IMR-90 (cell line): ENCODE data around the gene NPW.

Experiments
- CEBPB ChIP-seq: IDR thresholded peaks from 2 replicates; pipeline ENCODE4 v1.6.1; 2012; ENCODE audit warnings: low read depth, low read length, improper control_type of control experiment
- POLR2A ChIP-seq: IDR thresholded peaks from 2 replicates; pipeline ENCODE4 v1.6.1; 2012; ENCODE audit warnings: mild to moderate bottlenecking, low read depth, low read length
- RCOR1 ChIP-seq: IDR thresholded peaks from 2 replicates; pipeline ENCODE4 v1.6.1; 2012; ENCODE audit warnings: mild to moderate bottlenecking, low read length, improper control_type of control experiment; ENCODE audit not compliant: insufficient replicate concordance
- TF ChIP-seq, protein P1 (sequence below): conservative IDR thresholded peaks from 2 replicates; pipeline ENCODE4 v1.5.1; 2012; ENCODE audit warnings: mild to moderate bottlenecking, low read depth, low read length, improper control_type of control experiment

DNA sequence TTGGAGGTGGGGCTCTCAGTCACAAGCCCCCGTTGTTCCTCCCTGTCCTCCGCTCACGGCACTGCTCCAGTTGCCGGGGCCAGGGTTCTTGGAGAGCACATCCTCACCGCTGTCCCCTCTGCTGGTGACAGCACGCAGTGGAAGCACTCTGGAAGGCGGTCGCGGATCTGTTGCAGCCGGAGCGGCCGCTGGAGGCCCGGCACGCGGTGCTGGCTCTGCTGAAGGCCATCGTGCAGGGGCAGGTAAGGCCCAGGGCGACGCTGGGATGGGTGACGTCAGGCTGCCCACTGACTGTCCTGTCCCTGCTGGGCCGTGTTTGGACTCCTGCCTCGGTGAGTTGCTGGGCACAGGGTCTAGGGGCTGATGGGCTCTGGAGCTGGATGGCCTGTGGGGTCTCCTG lies 33.6 kb downstream of the NPW start:
- TF ChIP-seq POLR2A (no peak), RCOR1 (no peak), CEBPB (no peak)
- TF ChIP-seq, protein P1, sequence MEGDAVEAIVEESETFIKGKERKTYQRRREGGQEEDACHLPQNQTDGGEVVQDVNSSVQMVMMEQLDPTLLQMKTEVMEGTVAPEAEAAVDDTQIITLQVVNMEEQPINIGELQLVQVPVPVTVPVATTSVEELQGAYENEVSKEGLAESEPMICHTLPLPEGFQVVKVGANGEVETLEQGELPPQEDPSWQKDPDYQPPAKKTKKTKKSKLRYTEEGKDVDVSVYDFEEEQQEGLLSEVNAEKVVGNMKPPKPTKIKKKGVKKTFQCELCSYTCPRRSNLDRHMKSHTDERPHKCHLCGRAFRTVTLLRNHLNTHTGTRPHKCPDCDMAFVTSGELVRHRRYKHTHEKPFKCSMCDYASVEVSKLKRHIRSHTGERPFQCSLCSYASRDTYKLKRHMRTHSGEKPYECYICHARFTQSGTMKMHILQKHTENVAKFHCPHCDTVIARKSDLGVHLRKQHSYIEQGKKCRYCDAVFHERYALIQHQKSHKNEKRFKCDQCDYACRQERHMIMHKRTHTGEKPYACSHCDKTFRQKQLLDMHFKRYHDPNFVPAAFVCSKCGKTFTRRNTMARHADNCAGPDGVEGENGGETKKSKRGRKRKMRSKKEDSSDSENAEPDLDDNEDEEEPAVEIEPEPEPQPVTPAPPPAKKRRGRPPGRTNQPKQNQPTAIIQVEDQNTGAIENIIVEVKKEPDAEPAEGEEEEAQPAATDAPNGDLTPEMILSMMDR, result no peak
